Superior temporal gyrus (tissue), 1 donor: ENCODE data around the gene SPIN4.
"Not testable (repeated sequence)": the region's sequence is repeated elsewhere in the genome, so short reads cannot be mapped to it uniquely, and the experiment has no call there.

Experiments used
- DNase-seq: peaks from one replicate; pipeline ENCODE4 v3.0.0-alpha.2; 2016; ENCODE audit errors: extremely low spot score

Gene SPIN4

GRCh38 chrX:63350941-63351616 is at the start of gene SPIN4:
Gene SPIN4 (minus strand): TSS chrX:63351332. CDS start chrX:63350819, 513 bp downstream.
- DNase-seq = peak; percentile 68

- DNase-seq = no peak
Measured at GRCh38 chrX:63400340-63400739, 49.2 kb upstream of the SPIN4 start.

GRCh38 chrX:63394872-63395271 is 43.7 kb upstream of the SPIN4 start:
- no peak for DNase-seq

GRCh38 chrX:63393094-63393493 is 42.0 kb upstream of the SPIN4 start:
- not testable (repeated sequence) for DNase-seq

GRCh38 chrX:63387411-63387810 is 36.3 kb upstream of the SPIN4 start:
- DNase-seq = no peak

- not testable (repeated sequence) for DNase-seq
Measured at GRCh38 chrX:63384263-63384662, 33.1 kb upstream of the SPIN4 start.

- not testable (repeated sequence) for DNase-seq
Measured at GRCh38 chrX:63373012-63373411, 21.9 kb upstream of the SPIN4 start.

GRCh38 chrX:63367699-63368098 is 16.6 kb upstream of the SPIN4 start:
- DNase-seq = not testable (repeated sequence)

- DNase-seq = no peak
Measured at GRCh38 chrX:63363788-63364187, 12.7 kb upstream of the SPIN4 start.

- DNase-seq = no peak
Measured at GRCh38 chrX:63361494-63361893, 10.4 kb upstream of the SPIN4 start.

GRCh38 chrX:63354484-63354883 is 3.4 kb upstream of the SPIN4 start:
- no peak for DNase-seq

GRCh38 chrX:63350465-63350877 is 661 bp downstream of the SPIN4 start:
- peak; percentile 35 for DNase-seq

- DNase-seq = peak; percentile 22
Measured at GRCh38 chrX:63349307-63349706, 1.8 kb downstream of the SPIN4 start.

- no peak for DNase-seq
Measured at GRCh38 chrX:63330681-63331080, 20.5 kb downstream of the SPIN4 start.

- DNase-seq = no peak
Measured at GRCh38 chrX:63327788-63328187, 23.3 kb downstream of the SPIN4 start.

- no peak for DNase-seq
Measured at GRCh38 chrX:63299596-63299995, 51.5 kb downstream of the SPIN4 start.
